LNCaP clone FGC (cell line): ENCODE measurements around the gene LGALS12.
"Not testable (repeated sequence)": the region's sequence is repeated elsewhere in the genome, so short reads cannot be mapped to it uniquely, and the experiment has no call there.

Source experiments
- DNase-seq: peaks from one replicate; pipeline ENCODE4 v3.0.0-alpha.2; 2011; ENCODE audit warnings: low read depth
- H3K4me3 ChIP-seq: 2 replicates; pipeline ENCODE4 v1.5.1; 2011; ENCODE audit warnings: mild to moderate bottlenecking, low read depth, low read length, control low read depth
- TF ChIP-seq, protein P1 (sequence below): IDR thresholded peaks from 2 replicates; pipeline ENCODE4 v1.5.1; 2012; ENCODE audit warnings: mild to moderate bottlenecking; ENCODE audit not compliant: control insufficient read depth, insufficient read depth; ENCODE audit errors: extremely low read depth

LGALS12 gene

DNA sequence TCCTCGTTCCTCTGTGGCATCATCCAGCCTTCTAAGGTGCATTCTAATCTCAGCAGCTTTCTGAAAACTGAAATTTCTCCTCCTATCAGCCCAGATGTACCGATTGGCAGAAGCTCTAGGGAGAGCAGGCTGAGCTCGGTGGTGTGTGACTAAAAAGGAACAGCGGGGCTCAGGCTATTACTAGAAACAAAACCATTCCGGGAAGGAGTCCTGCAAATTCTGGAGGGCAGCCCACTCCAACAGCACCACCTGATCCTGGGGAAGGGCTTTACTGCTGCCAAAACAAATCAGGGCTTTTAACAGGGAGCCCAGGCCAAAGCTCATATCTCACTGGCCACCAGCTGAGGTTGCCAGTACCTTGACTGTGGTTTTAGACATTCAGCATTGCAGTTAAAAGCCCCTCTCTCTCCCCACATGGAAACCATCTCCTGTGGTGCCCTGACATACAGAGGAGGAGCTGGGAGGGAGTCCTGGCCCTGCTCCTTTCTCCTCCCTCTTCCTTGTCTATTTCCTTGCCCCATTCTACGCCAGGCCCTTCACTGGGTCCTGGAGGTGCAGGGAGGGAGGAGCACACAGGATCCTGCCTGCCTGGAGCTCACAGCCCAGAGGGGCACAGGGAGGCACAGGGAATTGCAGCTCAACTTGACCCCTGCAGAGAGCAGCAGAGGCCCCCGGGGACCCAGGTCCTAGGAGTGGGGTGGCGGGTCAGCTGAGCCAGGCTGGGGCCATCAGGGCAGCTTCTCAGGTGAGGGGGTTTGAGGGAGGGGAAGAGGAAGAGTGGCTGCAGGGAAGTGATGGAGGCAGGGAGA, 31.6 kb downstream of the LGALS12 start:
- TF ChIP-seq, protein P1, sequence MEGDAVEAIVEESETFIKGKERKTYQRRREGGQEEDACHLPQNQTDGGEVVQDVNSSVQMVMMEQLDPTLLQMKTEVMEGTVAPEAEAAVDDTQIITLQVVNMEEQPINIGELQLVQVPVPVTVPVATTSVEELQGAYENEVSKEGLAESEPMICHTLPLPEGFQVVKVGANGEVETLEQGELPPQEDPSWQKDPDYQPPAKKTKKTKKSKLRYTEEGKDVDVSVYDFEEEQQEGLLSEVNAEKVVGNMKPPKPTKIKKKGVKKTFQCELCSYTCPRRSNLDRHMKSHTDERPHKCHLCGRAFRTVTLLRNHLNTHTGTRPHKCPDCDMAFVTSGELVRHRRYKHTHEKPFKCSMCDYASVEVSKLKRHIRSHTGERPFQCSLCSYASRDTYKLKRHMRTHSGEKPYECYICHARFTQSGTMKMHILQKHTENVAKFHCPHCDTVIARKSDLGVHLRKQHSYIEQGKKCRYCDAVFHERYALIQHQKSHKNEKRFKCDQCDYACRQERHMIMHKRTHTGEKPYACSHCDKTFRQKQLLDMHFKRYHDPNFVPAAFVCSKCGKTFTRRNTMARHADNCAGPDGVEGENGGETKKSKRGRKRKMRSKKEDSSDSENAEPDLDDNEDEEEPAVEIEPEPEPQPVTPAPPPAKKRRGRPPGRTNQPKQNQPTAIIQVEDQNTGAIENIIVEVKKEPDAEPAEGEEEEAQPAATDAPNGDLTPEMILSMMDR, result no peak
- peak; percentile 71 for DNase-seq
- no peak overlapping the region for H3K4me3 ChIP-seq

- not testable (repeated sequence) for H3K4me3 ChIP-seq, DNase-seq
These were observed 36.6 kb downstream of the LGALS12 start for GRCh38 chr11:63542506-63542905.

DNA sequence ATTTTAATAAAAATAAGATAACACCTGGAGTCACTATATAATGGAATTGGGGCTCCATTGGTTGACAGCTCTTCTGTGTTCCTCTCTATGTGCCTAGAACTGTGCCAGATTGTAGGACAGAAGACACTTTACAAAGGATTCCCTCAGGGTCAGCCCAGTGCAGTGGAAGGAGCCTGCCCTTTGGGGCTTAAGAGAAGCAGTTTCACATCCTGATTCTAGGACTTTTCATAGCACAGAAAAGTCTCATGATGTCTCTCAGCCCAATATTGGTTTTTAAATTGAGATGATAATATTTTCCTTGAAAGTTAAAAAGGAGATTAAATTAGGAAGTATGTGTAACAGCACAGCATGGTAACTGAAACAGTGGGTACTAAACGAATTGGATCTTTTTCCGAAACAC, 37.8 kb downstream of the LGALS12 start:
- DNase-seq, result no peak
- TF ChIP-seq, protein P1, result no peak

DNA sequence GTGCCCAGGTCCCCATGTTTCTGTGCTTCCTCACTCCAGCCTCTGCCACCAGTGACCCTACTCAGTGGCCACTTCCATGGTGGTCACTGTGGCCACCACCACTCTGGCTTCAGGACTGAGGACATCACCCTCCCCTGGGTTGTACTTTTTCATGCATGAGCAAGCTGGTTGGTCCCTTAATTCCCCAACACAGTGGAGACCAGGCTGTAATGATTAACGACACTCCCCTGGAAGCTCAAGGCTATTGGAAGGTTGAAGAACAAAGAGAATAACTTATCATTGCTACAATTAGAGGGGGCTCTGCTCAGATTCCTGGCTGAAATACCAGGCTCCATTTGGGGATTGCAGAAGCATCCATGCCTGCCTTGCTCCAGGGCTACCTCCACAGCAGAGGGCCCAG, 41.2 kb downstream of the LGALS12 start:
- TF ChIP-seq, protein P1, result no peak
- no peak overlapping the region for H3K4me3 ChIP-seq
- DNase-seq, result no peak

More for the DNA sequence above, 37.8 kb downstream of the LGALS12 start:
- H3K4me3 ChIP-seq, result no peak overlapping the region

DNA sequence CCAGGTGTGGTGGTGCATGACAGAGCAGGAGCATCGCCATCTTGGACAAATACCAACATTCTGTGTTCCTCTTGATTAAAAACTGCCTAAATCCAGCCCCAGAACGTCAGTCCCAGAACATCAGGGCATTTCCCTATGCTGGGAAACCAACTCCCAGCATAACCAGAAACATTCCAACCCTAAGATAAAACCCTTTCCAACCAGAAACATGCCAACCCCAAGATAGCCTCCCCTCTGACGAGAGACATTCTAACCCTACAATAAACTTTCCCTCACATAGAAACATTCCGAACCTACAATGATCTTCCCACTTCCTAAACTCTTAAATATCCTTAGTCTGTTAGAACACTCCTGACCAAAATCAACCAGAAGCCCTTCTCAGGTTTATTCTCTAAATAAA, 42.3 kb downstream of the LGALS12 start:
- TF ChIP-seq, protein P1, result no peak
- DNase-seq, result no peak
- no peak overlapping the region for H3K4me3 ChIP-seq

DNA sequence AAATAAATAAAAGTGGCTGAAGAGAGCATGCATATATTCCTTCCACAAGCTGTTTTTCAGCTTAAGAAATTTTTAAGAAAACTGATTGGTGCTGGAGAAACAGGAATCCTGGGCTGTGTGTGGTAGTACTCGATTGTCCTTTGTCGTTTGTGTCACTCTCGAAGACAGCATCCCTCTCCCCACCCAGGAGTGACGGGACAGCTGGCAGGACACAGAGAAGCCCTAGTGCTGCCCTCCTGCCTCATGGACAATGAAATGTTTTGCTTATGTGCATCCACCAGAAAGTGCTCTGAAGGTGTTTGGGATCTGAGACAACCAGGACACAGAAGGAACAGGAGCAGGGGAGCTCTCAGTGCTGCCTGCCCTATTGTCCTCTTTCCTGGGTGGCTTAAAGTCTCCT, 43.5 kb downstream of the LGALS12 start:
- H3K4me3 ChIP-seq, result no peak overlapping the region
- TF ChIP-seq, protein P1, result no peak
- DNase-seq, result no peak

DNA sequence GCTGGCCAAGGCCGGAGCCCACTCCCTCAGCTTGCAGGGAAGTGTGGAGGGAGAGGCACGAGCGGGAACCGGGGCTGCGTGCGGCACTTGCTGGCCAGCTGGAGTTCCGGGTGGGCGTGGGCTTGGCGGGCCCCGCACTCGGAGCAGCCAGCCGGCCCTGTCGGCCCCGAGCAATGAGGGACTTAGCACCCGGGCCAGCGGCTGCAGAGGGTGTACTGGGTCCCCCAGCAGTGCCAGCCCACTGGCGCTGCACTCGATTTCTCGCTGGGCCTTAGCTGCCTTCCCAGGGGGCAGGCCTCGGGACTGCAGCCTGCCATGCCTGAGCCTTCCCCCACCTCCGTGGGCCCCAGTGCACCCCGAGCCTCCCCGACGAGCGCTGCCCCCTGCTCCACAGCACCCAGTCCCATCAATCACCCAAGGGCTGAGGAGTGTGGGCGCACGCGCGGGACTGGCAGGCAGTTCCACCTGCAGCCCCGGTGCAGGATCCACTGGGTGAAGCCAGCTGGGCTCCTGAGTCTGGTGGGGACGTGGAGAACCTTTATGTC, 44.3 kb downstream of the LGALS12 start:
- DNase-seq, result not testable (repeated sequence)

More for the DNA sequence above, 44.3 kb downstream of the LGALS12 start:
- H3K4me3 ChIP-seq, result not testable (repeated sequence)
